Measurements from ENCODE around the gene DLL1.

- no peak for TF ChIP-seq CTCF (IDR thresholded peaks at IDR 0.05; ENCODE audit: low read length)
- TF ChIP-seq EZH2 (IDR thresholded peaks at IDR 0.05; ENCODE audit: borderline replicate concordance, low read length), result no peak
Observed at GRCh38 chr6:170236131-170236836, 54.6 kb downstream of the DLL1 start.
